CD14-positive monocyte (primary cell): ENCODE measurements around the gene RABL3. TPM values are rescaled to one million over a fixed set of nuclear protein-coding genes. Genes with fewer than 3 reads are reported as not detected.
A peak's percentile ranks its signal among the peaks of the same experiment; 100 is the strongest.

Experiments used
- DNase-seq, 3 donors: peaks; one replicate each; pipeline ENCODE4 v3.0.0-alpha.2; 2011 to 2022
- H2AFZ ChIP-seq: 2 replicates; pipeline ENCODE4 v1.6.0; 2012; ENCODE audit warnings: mild to moderate bottlenecking, low read depth, low read length, inconsistent platforms; ENCODE audit not compliant: insufficient read depth, poor library complexity, severe bottlenecking
- H3K27ac ChIP-seq, 2 donors: 1 replicate in 1 of 2; 2 replicates in 1 of 2; pipeline ENCODE4 v1.5.1; 2012 to 2013; ENCODE audit warnings: low read length in 2 of 2, control low read depth in 1 of 2, inconsistent platforms in 1 of 2, low read depth in 1 of 2, mild to moderate bottlenecking in 1 of 2
- H3K27me3 ChIP-seq, 2 donors: one replicate each; pipeline versions ENCODE4 v1.6.0 to v1.6.1; 2011 to 2013; ENCODE audit warnings: low read length in 2 of 2; ENCODE audit not compliant: control insufficient read depth in 2 of 2, insufficient read depth in 2 of 2
- H3K36me3 ChIP-seq, 2 donors: replicated peaks in 1 of 2; 1 replicate in 1 of 2; 2 replicates in 1 of 2; pipeline versions ENCODE4 v1.5.1 to v1.6.1; 2012 to 2013; ENCODE audit warnings: low read length in 2 of 2, control low read depth in 1 of 2, inconsistent platforms in 1 of 2, mild to moderate bottlenecking in 1 of 2; ENCODE audit not compliant: insufficient read depth in 2 of 2, control insufficient read depth in 1 of 2
- H3K4me1 ChIP-seq, 2 donors: 1 replicate in 1 of 2; 2 replicates in 1 of 2; pipeline versions ENCODE4 v1.5.1 to v1.6.1; 2012 to 2013; ENCODE audit warnings: low read length in 2 of 2, control low read depth in 1 of 2, inconsistent platforms in 1 of 2, mild to moderate bottlenecking in 1 of 2, moderate library complexity in 1 of 2; ENCODE audit not compliant: insufficient read depth in 2 of 2, control insufficient read depth in 1 of 2
- H3K4me2 ChIP-seq: replicated peaks from 2 replicates; pipeline ENCODE3; 2012; ENCODE audit warnings: low read length, moderate library complexity, mild to moderate bottlenecking; ENCODE audit not compliant: poor library complexity, severe bottlenecking; ENCODE audit errors: extremely low read depth
- H3K4me3 ChIP-seq, 3 experiments: fragments of 200-600 bp in 1 of 3; sonication (generic) in 1 of 3; replicated peaks in 1 of 3; 1 replicate in 2 of 3; 2 replicates in 1 of 3; pipeline ENCODE4 v1.5.1; 2011 to 2013; ENCODE audit warnings: low read length in 3 of 3, mild to moderate bottlenecking in 3 of 3, control low read depth in 2 of 3, low read depth in 2 of 3, inconsistent platforms in 1 of 3, moderate library complexity in 1 of 3
- H3K79me2 ChIP-seq: 2 replicates; pipeline ENCODE4 v1.6.0; 2012; ENCODE audit warnings: mild to moderate bottlenecking, control low read depth, inconsistent platforms, low read length, moderate library complexity; ENCODE audit not compliant: insufficient read depth
- H3K9ac ChIP-seq: 2 replicates; pipeline ENCODE4 v1.6.0; 2017; ENCODE audit warnings: low read length, mild to moderate bottlenecking; ENCODE audit not compliant: insufficient read depth, poor library complexity, severe bottlenecking
- H3K9me3 ChIP-seq, 2 donors: replicated peaks in 1 of 2; 1 replicate in 1 of 2; 2 replicates in 1 of 2; pipeline versions ENCODE4 v1.5.1 to v1.6.1; 2012 to 2013; ENCODE audit warnings: low read length in 2 of 2, control low read depth in 1 of 2; ENCODE audit not compliant: control insufficient read depth in 1 of 2, insufficient read depth in 1 of 2
- H4K20me1 ChIP-seq: 2 replicates; pipeline ENCODE4 v1.6.0; 2012; ENCODE audit warnings: mild to moderate bottlenecking, low read length, control low read depth, moderate library complexity; ENCODE audit not compliant: insufficient read depth
- H3K27ac Mint-ChIP-seq, 7 donors: one replicate each; pipeline ENCODE4 v1.8.0; 2020; ENCODE audit warnings: mild to moderate bottlenecking in 7 of 7, mixed read lengths in 7 of 7, moderate library complexity in 6 of 7, inconsistent platforms in 2 of 7
- H3K27me3 Mint-ChIP-seq, 3 donors: one replicate each; pipeline ENCODE4 v1.8.0; 2021 to 2022; ENCODE audit warnings: low read depth in 3 of 3, mild to moderate bottlenecking in 3 of 3, mixed read lengths in 3 of 3, moderate library complexity in 3 of 3, inconsistent platforms in 1 of 3
- H3K36me3 Mint-ChIP-seq, 2 donors: one replicate each; pipeline ENCODE4 v1.8.0; 2020; ENCODE audit warnings: mixed read lengths in 2 of 2, inconsistent platforms in 1 of 2, mild to moderate bottlenecking in 1 of 2
- H3K4me1 Mint-ChIP-seq: one replicate; pipeline ENCODE4 v1.8.0; 2020; ENCODE audit warnings: mild to moderate bottlenecking, mixed read lengths
- H3K4me3 Mint-ChIP-seq, 2 donors: one replicate each; pipeline ENCODE4 v1.8.0; 2020; ENCODE audit warnings: mild to moderate bottlenecking in 2 of 2, mixed read lengths in 2 of 2, moderate library complexity in 1 of 2
- H3K9me3 Mint-ChIP-seq, 7 donors: one replicate each; pipeline ENCODE4 v1.8.0; 2020 to 2022; ENCODE audit warnings: mixed read lengths in 7 of 7, mild to moderate bottlenecking in 6 of 7, moderate library complexity in 6 of 7, inconsistent platforms in 2 of 7
- CTCF ChIP-seq: fragments of 200-600 bp; IDR thresholded peaks from one replicate; pipeline ENCODE4 v1.8.0; 2022; ENCODE audit warnings: antibody characterized with exemption, mild to moderate bottlenecking
- WGBS: methylation state at CpG from one replicate; pipeline ENCODE4 v1.1.5; 2013; ENCODE audit warnings: missing lambda C conversion rate; ENCODE audit not compliant: insufficient coverage; 5-methylcytosine and 5-hydroxymethylcytosine counted together
- intact Hi-C, 2 donors: fragments of 100-400 bp; cut with micrococcal nuclease; formaldehyde crosslinking; loops; one replicate each; pipeline versions ENCODE4 v1.15.0 to v1.15.1; 2023
- polyA minus RNA-seq: library from RNA; depleted of rRNA, polyadenylated mRNA; stranded (reverse); fragments of >200 nt; gene quantifications from 2 replicates; pipeline ENCODE4 v1.2.3, GENCODE V29; 2012
- polyA plus RNA-seq, 3 donors: library from polyadenylated mRNA; depleted of rRNA in 1 of 3; unstranded in 2 of 3; stranded (reverse) in 1 of 3; fragments of 300-500 nt in 2 of 3; fragments of >200 nt in 1 of 3; fragmentation: Illumina TruSeq in 2 of 3; gene quantifications; 1 replicate in 2 of 3; 2 replicates in 1 of 3; pipeline ENCODE4 v1.2.3, GENCODE V29; 2012 to 2021
- total RNA-seq, 12 experiments: library from RNA in 1 of 12; stranded (reverse) in 1 of 12; fragments of 120-200 nt in 1 of 12; gene quantifications; one replicate each; pipeline ENCODE4 v1.2.4 and lab custom pipeline; 2013 to 2026; ENCODE audit warnings: mixed read lengths in 6 of 12, inconsistent platforms in 1 of 12

RABL3 gene
- 10.9 TPM for total RNA-seq (2013)
- polyA plus RNA-seq (10 to 100 TPM in 2 of 3 donors, 1 to 10 TPM in 1; 2.0 to 14.9 (median 11.5) TPM), polyA minus RNA-seq (3.0 and 4.6 TPM in 2 replicates), total RNA-seq (lab: John Stamatoyannopoulos, UW) (10.7 to 21.1 (median 16.8) reads per million in 11 experiments)

- peaks cover 0 to 11% of the 10 kb centered on the region in 2 donors for H3K36me3 ChIP-seq
- H4K20me1 ChIP-seq = no peaks in the 10 kb centered on the region
- TF ChIP-seq CTCF = no peak
- H3K4me3 ChIP-seq = peak within 1 kb of the TSS; percentile 84 to 99 (median 99)
- peaks cover 4 to 15% (median 10%) of the 10 kb centered on the region in 7 donors for H3K9me3 Mint-ChIP-seq
- peaks cover 17 to 18% of the 10 kb centered on the region in 2 donors for H3K4me1 ChIP-seq
- peak within 1 kb of the TSS; percentile 94 to 98 for H3K4me3 Mint-ChIP-seq
- peaks cover 0 to 10% of the 10 kb centered on the region in 2 donors for H3K9me3 ChIP-seq
- peaks cover 21% of the 10 kb centered on the region for H3K4me1 Mint-ChIP-seq
- H2AFZ ChIP-seq = peak within 1 kb of the TSS; percentile 94
- peak; percentile 98 to 100 (median 99) for DNase-seq
- peaks cover 48% of the 10 kb centered on the region for H3K79me2 ChIP-seq
- peak within 1 kb of the TSS; percentile 98 to 100 (median 99) for H3K27ac Mint-ChIP-seq
- intact Hi-C loops = loop anchor here (5.0 to 10.0 kb wide), 4 partner anchors 145 to 648 kb away; partner anchors contain the start of genes GSK3B (in 2 of the 2), NDUFB4 (in 2 of the 2) and LRRC58 (in 1 of the 2)
- H3K36me3 Mint-ChIP-seq = peaks cover 10 to 11% of the 10 kb centered on the region in 2 donors
- H3K4me2 ChIP-seq = peak within 1 kb of the TSS; percentile 89
- no peaks in the 10 kb centered on the region for H3K27me3 ChIP-seq
- peak within 1 kb of the TSS; percentile 99 for H3K9ac ChIP-seq
- peaks cover 0 to 2% (median 0%) of the 10 kb centered on the region in 3 donors for H3K27me3 Mint-ChIP-seq
- peak within 1 kb of the TSS; percentile 80 to 100 for H3K27ac ChIP-seq
- 0% methylated on average over 29 of the region's 39 CpGs for WGBS
Observed at GRCh38 chr3:120742198-120742848, at the start of gene RABL3, which contains the start of gene GTF2E1. RABL3 (minus strand) TSS chr3:120742516; CDS start chr3:120742507, 9 bp downstream. GTF2E1 (plus strand) TSS chr3:120742744; CDS start chr3:120750553, 7,809 bp downstream.

DNA sequence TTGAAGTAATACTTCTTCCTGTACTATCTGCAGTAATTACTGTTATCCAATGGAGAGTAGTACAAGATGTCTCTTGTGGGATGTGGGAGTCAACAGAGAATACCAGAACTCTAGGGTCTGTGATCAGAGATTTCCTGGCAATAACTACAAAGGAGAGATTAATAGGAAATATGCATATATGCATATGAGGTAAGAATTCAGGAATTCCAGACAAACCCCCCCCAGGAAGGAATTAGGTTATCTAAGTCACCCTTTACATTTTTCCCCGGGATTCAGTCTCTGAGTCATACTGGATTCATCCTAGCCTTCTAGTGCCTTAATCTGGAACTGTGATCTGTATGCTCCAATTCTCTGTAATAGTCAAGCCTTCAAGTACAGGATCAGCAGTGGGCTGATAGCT lies 49.6 kb upstream of the RABL3 start:
- Histone ChIP-seq H3K36me3 (no peaks in the 10 kb centered on the region), H3K4me2 (no peak overlapping the region), H3K4me1 (no peaks in the 10 kb centered on the region), H3K9me3 (no peaks in the 10 kb centered on the region), H3K4me3 (no peak overlapping the region), H3K79me2 (no peaks in the 10 kb centered on the region), H3K27me3 (peaks cover 0 to 2% of the 10 kb centered on the region in 2 donors), H4K20me1 (no peaks in the 10 kb centered on the region), H2AFZ (no peak overlapping the region), H3K27ac (no peak overlapping the region), H3K9ac (no peak overlapping the region)
- intact Hi-C loops = loop anchor here in 1 of 2 donors (10.0 kb wide), 1 partner anchor 547 kb away; no protein-coding TSS in a partner anchor
- H3K9me3 Mint-ChIP-seq = no peaks in the 10 kb centered on the region
- TF ChIP-seq CTCF = no peak
- H3K27ac Mint-ChIP-seq = no peak overlapping the region
- no peak for DNase-seq
- peaks cover 0 to 3% (median 0%) of the 10 kb centered on the region in 3 donors for H3K27me3 Mint-ChIP-seq
- H3K36me3 Mint-ChIP-seq = no peaks in the 10 kb centered on the region
- no peaks in the 10 kb centered on the region for H3K4me1 Mint-ChIP-seq
- no peak overlapping the region for H3K4me3 Mint-ChIP-seq
- WGBS = no CpG with 5 or more reads among the region's 1 CpG
